NB4 (cell line): ENCODE results near the gene IFT52.

Experiments used
- POLR2A ChIP-seq: IDR thresholded peaks from 2 replicates; pipeline ENCODE4 v1.6.1; 2011; ENCODE audit warnings: mild to moderate bottlenecking; ENCODE audit not compliant: insufficient read length; ENCODE audit errors: extremely low read depth
- TF ChIP-seq, protein P1 (sequence below): IDR thresholded peaks from one replicate; pipeline ENCODE4 v1.5.1; 2012; ENCODE audit warnings: low read depth, low read length
- TF ChIP-seq, protein P2 (sequence below): IDR thresholded peaks from 2 replicates; pipeline ENCODE4 v1.6.1; 2011; ENCODE audit warnings: low read depth, low read length

DNA sequence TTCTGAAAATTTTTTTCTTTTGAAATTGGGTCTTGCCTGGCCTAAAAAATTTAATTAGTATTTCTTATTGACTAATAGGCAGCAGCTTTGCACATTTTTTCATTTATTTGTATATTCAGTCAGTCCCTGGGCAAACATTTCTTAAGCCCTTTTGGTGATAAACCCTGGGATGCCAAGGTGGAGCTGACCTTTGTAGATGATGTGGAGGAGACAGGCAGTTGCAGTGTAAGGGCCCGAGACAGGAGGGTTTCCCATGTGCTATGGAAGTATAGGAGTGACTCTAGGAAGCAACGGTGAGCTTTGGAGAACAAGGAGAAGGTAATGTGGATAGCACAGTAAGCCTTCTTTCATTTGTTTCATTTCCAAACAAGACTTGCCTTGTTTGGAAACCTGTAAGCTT is 79.7 kb downstream of the IFT52 start:
- TF ChIP-seq, protein P1, sequence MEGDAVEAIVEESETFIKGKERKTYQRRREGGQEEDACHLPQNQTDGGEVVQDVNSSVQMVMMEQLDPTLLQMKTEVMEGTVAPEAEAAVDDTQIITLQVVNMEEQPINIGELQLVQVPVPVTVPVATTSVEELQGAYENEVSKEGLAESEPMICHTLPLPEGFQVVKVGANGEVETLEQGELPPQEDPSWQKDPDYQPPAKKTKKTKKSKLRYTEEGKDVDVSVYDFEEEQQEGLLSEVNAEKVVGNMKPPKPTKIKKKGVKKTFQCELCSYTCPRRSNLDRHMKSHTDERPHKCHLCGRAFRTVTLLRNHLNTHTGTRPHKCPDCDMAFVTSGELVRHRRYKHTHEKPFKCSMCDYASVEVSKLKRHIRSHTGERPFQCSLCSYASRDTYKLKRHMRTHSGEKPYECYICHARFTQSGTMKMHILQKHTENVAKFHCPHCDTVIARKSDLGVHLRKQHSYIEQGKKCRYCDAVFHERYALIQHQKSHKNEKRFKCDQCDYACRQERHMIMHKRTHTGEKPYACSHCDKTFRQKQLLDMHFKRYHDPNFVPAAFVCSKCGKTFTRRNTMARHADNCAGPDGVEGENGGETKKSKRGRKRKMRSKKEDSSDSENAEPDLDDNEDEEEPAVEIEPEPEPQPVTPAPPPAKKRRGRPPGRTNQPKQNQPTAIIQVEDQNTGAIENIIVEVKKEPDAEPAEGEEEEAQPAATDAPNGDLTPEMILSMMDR, result no peak
- no peak for TF ChIP-seq POLR2A
- TF ChIP-seq, protein P2, sequence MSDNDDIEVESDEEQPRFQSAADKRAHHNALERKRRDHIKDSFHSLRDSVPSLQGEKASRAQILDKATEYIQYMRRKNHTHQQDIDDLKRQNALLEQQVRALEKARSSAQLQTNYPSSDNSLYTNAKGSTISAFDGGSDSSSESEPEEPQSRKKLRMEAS, result no peak
